Umbilical cord (tissue), 2 donors: ENCODE measurements around the gene S100A11. TPM values are rescaled to one million over a fixed set of nuclear protein-coding genes. Genes with fewer than 3 reads are reported as not detected.

Experiments used
- DNase-seq: peaks from one replicate; pipeline ENCODE4 v3.0.0-alpha.2; 2015; ENCODE audit warnings: low spot score
- total RNA-seq: library from RNA; depleted of rRNA; stranded (reverse); fragments of >200 nt; gene quantifications from one replicate; pipeline ENCODE4 v1.2.3, GENCODE V29; 2014; ENCODE audit warnings: low replicate concordance; ENCODE audit not compliant: insufficient read depth

The S100A11 gene
- total RNA-seq, 1 donor from 2014 or later = 29.1 TPM

DNA sequence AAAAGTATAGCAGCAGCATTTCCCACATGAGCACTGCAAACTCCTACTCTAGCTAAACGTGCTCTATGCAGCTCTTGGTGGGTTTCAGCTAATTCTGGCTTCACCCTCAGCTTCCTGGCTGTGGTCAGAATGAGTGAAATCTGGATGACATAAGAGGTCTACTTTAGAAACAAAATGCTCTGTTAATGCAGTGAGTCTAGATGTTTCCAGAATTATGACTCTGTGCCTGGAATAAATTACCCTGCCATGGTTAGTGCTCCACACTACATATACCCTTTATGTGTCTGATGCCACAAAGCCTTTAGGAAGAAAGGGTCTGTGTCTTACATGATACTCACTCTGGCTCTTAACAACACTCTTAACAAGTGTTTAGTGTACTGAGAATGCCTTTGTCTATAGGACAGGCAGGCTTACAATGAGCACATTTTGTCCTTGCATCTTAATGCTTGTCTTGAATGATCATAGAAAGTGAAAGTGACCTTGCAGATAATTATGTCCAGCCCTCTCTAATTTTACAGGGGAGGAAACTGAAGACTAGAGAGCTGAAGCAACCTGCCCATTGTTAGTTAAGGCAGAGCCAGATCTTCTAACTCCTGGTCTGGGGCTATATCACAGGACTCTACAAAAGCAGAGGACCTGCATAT, 52.4 kb downstream of the S100A11 start:
- DNase-seq = no peak

Other genes starting within 250 kb of the S100A11 start
- gene TDRKH, start 246.5 kb downstream of the S100A11 start, total RNA-seq = 6.7 TPM
- gene LINGO4, start 231.6 kb downstream of the S100A11 start, total RNA-seq = 0.96 TPM
- gene RORC, start 205.2 kb downstream of the S100A11 start, total RNA-seq = 7.0 TPM
- gene C2CD4D, start 197.2 kb downstream of the S100A11 start, total RNA-seq = not detected
- gene THEM5, start 183.3 kb downstream of the S100A11 start, total RNA-seq = not detected
- gene THEM4, start 127.5 kb downstream of the S100A11 start, total RNA-seq = 10.1 TPM
- 108 TPM for gene S100A10, start 43.1 kb downstream of the S100A11 start, total RNA-seq
- 6.5 TPM for gene TCHHL1, start 52.1 kb upstream of the S100A11 start, total RNA-seq
- 0.96 TPM for gene TCHH, start 78.4 kb upstream of the S100A11 start, total RNA-seq
- gene RPTN, start 122.2 kb upstream of the S100A11 start, total RNA-seq = 1.7 TPM
- 2.2 TPM for gene HRNR, start 187.2 kb upstream of the S100A11 start, total RNA-seq